HK-2 (cell line): Measurements from ENCODE around the gene SKAP1.
"Not testable (repeated sequence)": the region's sequence is repeated elsewhere in the genome, so short reads cannot be mapped to it uniquely, and the experiment has no call there.

Source experiments
- DNase-seq: peaks from one replicate; pipeline ENCODE4 v3.0.0-alpha.2; 2018; ENCODE audit not compliant: unreplicated experiment

Gene SKAP1

DNA sequence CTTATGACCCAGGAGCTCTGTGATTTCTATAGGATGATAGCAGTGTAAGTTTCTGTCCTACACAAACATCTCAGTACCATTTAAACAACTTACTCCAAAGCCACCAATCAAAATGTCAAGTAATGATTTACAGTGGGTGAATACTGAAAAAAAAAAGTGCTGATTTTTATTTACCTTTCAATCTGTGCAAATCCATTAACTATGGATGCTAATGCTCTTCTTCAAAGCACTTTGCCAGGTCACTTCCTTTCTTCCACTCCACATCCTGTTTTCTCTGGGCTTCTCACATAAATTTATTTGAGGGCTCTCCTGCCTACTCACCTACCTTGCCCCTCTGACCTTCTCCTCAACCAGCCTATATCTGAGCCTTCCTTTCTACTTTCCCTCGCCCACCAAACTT lies 101.6 kb downstream of the SKAP1 start:
- DNase-seq = no peak

DNA sequence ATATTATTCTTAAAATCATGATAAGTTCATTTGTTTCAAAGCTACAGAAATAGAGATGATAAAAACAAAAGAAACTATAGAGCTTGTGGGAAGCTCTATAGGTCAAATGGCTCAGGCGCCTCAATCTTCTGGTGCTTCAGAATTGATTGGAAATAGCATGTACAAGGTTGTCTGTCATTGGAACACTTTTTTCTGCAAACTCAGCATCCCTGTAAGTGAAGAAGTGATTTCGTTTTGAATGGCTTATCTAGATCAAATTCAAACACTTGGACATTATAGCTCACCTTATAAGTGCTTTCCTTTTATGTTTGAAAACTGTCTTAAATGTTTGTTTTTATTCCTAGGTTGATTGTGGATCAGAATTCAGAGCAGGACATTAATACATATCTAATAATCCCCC lies 103.7 kb downstream of the SKAP1 start:
- no peak for DNase-seq

DNA sequence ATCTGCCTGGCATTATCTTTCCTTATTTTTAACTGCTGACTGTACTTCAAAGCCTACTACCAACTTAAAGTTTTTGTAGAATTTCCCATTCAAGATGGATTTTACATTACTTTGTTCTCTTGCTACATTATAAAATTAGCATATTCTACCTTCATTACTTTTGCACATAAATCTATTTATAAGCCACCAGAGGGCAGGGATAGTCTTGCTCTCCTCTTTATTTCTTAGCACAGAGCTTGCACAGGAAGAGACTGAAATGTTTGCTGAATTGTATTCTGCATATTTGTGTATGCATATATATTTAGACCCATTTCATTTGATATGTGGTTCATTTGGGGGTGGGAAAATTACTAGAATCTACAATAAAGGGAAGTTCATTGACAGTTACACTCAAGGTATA lies 108.0 kb downstream of the SKAP1 start:
- no peak for DNase-seq

DNA sequence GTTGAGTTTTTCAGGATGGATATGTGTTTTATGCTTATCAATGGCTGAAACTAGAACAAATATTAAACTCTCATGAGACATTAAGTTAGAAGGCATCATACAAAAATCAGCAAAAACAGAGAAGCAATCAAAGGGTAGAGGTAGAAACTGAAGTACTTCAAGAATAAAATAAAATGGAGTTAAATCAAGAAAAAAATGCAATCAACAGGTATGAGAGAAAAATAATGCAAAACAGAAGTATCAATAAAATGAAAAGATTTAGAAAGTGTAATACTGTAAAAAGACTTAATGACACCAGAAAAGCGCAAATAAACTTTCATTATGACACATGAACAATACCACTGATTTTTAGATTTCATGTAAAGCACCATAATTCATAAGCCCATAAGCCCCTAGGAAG lies 112.3 kb downstream of the SKAP1 start:
- DNase-seq = no peak

DNA sequence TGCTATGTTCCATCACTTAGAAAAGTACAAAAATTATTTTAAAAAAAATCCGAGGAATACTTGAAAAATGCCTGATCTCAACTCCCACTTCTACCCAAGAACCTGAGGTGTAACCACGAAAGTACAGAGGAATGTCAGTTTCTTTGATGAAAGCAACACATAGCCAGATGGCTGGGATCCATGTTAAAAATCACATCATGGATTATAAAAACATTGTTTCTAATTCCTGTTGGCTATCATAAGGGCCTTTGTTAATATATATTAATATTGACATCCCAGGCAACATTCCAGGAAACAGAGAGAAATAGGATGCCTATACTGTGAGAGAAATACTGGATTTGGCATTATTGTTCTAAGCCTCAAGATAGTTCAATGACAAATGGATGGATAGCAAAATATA lies 115.3 kb downstream of the SKAP1 start:
- DNase-seq = no peak

DNA sequence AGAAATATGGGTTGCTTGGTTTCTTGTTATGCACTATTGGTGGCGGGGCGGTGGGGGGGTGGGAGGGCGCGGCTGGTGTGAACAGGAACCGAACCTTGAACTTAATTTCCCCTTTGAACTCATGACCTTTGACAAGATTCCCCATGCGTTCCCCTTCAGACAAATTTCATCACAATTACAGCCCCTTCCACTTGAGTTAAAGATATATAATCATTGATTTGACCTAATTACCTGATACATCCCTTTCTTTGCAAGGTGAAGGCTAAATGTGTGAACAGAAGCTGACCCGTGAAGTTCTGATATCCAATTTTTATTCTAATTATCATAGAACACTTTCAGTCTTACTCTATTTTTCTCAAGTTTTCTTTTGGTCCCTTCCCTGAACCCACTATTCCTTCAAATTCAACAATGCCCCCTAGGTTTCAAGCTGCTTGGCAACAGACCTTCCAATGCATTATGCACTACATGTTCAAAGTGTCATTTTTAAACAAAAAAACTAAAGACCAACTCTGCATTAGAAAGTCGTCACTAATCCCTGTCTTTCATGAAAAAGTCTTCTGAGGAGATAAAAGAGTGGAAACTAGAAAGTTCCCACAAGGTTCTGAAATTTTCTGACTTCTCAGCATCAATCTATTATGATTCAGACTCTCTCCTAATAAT lies 116.8 kb downstream of the SKAP1 start:
- no peak for DNase-seq

DNA sequence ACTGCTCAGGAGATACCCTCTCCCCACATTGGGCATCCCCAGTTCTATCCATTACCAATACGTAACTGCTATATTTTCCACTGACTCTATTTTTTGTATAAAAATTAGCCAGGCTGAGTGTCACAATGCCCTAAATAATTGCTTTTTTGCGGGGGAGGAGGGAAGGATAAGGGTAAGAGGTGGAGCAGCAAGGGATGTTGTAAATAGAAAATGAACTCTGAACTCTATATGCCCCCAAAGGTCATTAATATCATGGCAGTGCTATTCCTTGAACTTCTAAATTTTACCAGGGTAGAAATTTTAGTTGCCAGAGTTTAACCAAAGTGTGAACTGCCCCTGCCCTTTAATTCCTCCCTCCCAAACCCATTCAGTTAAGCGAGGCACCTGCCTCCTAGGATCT lies 118.7 kb downstream of the SKAP1 start:
- DNase-seq = no peak

DNA sequence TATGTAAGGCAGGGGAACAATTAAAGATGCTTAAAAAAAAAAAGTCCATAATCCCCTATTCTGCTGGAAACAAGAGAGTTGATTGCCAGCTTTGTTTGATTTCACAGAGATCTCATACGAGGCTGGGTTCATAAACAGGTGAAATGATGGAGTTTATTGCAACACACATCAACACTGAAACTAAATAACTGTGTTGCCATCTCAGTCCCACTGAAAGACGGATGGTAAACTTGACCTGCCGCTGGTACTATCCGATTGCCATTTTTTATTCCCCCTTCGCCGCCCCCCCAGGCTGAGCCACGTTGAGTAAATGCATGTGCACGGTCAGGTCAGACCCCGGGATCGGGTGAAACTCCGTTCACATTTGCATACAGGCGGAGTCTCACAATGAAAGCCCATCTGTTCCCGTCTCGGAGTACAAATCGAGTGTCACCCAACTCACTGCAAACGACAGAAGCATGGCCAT lies 119.2 kb downstream of the SKAP1 start:
- DNase-seq = no peak

DNA sequence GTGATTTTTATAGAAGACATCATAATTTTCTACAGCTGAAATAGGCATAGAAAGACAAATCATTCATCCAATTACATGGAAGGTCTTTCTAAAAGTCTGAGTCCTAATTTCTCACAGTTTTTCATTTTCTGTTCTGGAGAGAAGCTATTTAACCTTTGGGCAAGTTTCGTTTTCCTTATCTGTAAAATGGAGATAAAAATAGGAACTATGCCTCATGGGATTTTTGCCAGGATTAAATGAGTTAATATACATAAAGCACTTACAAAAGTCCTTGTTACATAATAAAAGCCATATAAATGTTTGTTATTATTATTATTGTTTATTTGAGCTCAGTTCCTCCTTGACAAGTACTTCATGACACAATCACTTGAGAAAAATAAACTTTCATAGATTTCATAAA lies 121.4 kb downstream of the SKAP1 start:
- no peak for DNase-seq

DNA sequence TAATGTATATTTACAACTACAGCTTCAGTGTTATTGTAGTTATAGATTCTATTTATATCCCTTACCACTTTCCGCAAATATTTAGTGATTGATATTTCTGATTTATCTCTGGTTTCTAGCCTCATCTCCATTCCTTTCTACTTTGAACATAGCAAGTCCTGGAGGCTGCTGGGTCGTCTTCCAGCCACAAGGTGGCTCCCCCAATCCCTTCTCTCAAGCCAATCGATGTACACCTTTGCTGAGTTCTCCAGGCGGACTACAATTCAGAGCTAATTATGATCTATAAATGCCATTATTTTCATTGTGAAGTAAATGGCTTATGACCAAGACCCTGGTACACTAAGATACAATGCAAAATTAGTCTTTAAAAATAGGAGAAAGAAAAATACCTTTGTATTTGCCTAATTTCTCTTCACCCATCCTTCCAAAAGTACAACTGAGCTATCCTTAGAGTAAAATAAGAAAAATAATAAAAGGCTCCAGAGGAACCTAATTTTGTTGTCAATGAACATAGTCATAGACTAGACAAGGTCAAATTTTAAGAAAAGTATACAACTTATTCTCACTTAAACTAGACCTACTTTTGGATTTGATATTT lies 122.1 kb downstream of the SKAP1 start:
- DNase-seq = peak; percentile 26

DNA sequence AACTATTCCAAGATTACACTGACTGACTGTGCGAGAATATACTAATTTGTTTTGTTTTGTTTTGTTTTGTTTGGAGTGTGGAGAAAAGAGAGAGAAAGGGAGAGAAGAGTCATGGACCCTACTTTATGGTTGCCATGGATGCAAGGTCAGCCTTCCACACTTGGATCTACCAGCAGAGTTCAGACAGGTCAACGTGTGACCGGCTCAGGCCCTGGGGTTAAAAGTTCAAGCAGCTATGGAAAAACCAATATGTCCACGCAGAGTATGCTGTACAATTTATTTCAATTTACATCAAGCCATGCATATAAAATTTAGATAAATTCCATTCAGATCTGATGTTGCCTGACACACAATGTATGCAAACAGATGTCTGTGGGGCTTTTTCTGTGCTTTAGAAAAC lies 122.8 kb downstream of the SKAP1 start:
- no peak for DNase-seq

DNA sequence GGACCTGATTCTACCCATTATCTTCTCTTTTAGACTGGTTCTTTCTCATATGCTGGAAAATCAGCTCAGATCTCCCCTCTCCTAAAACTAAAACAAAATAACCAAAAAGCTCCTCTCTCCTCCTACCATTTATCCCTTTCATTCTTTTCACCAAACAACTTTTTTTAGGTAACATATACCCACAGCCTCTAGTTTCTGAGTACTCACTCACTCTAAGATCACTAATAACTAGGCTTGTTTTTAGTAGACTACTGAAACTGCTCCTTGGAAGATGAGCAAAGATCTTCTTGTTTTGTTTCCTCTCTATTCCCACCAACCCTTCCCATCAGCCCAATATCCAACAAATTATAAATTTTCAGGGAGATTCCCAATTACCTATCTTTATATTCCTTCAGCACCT lies 129.0 kb downstream of the SKAP1 start:
- no peak for DNase-seq

DNA sequence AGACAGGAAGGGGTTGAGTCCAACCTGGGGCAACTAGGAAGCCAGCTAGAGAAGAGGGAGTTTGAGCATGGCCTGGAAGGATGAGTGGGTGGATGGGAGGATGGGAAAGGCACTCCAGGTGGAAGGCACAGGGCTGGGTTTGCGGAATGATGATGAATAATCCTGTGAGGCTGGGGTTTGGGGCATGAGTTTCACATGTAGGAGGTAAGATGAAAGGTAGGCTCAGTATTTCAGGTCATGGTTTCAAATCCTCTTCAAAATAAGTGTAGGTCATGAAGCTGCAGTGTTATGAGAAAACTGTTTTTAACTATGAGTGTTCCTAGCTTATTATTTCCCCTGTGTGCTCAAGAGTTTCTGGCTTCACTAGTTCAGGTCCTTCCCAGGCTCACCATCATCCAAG lies 130.3 kb downstream of the SKAP1 start:
- DNase-seq = no peak

DNA sequence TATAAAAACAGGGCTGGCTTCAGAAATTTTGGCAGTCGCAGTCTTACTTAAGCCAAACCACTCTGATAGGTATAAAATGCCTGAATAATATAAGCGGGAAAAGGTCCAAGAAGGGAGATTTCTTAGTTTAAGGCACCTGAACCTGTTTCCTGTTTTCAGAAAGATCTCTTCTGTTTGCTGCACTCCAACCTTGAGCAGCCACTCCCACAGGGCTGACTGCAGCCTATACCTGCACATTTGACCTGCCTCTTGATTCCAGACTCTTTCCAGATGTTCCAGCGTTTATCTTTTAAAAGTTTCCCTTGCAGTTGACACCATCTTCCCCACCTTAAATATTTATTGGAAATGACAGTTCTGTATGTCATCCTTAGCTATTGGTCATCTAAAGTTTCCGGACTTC lies 132.2 kb downstream of the SKAP1 start:
- DNase-seq = no peak

DNA sequence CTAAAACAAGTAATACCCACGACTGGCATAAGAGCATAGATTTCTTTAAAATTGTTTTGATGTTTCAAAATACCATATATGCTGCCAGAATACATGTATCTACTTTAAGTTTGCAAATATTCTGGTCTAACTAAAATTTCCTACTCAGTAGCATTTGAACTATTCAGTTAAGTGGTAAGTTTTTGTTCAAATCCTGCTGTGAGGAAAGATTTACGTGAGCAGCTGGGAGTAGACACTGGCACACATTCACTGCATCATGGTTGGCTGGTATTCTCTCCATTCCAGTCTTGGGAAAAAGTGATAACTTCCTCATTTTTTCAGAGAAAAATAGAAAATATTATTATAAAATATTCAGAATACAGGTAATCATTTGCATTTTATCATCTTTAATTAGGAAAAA lies 133.6 kb downstream of the SKAP1 start:
- DNase-seq = no peak

DNA sequence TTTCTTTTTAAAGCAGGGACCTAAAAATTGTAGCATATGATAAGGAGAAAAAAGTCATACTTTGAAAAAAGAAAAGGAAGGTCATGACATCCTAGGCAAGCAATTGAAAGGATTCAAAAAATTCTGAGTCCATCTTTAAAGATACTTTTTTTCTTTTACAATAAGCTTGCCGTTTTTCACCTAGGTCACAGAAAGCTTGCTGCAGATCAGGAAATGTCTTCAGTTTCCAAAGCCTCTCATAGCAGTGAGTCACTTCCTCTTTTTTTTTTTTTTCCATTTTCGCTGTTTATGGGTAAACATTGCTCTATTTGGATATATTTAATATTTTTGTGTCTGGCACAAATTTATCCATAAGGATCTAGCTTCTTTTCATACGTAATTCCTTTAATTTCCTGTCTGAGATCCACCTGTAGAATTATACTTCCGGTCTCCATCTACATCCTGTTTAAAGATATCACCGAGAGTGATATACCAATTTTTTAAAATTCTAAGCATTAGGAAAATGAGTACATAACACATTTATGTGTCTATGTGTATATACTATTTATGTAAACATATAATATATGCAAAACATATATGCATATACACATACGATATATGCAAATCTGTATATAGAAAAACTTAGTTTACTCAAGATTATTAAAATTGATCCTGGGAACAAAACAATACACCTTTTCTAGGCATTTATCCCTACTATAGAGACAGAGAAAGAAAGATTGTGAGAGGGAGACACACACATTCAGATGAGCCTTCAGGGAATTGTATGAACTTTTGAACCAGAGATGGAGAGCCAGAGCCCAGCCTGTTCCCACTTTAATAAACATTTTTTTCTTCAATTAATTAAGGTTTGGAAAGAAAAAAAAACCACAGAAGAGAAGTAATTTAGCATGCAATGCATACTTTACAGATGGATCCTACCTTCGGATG lies 134.4 kb downstream of the SKAP1 start:
- no peak for DNase-seq

DNA sequence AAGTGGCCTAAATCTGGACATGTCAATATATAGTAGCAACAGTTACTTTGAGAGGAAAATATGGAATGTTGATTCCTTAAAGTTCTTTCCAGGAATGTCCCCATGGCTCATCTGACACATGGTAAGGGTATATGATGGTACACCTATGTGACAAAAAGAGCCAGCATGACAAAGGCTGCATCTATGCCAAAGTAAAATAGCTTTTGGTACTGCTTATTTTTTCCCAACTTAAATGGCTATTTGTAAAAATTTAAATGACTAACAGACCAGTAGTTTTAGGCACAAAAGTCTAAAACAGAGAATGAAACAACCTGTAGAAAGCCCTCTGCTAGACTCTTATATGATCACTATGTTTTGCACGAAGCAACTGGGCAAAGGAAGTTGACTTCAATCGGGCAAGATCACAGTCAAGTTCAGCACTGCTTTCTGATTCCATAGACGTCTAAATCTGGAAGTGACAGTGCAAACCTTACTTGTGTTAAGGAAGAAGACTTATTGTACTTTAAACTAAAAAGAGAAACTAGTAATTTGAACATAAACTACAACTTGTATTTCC lies 135.1 kb downstream of the SKAP1 start:
- DNase-seq = no peak

DNA sequence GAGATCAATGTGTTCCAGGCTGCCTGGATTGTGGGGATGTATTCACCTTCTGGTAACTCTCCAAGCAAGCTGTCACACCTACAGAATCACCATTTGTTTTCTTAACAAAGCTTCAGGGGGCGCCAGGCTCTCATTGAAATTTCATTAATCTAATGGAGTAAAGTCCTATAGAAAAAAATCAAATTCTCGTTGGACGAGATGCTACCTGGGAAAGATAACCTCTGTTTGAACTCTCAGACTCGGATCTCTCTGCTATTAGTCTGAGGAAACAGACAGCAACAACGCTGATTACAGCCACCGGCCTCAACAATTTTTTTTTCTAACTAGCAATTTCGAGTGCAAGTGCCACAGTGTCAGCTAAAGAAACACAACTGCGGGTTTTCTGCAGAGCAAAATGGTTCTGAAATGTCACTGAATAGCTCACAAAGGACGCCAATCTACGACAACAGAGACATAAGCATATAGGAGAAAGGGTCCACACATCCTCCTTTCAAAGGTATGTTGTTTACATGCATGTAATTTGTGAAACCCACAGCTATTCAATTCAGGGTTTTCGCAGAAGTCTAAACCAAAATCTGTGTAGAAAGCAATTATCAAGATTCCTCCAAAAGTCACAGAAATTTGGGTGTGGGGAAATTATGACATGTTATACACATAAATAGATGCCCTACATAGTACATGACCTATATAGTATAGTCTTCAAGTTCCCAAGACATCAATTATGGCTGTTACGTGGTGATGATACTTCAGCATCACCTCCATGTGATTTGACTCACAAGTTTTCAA lies 135.8 kb downstream of the SKAP1 start:
- DNase-seq = no peak

DNA sequence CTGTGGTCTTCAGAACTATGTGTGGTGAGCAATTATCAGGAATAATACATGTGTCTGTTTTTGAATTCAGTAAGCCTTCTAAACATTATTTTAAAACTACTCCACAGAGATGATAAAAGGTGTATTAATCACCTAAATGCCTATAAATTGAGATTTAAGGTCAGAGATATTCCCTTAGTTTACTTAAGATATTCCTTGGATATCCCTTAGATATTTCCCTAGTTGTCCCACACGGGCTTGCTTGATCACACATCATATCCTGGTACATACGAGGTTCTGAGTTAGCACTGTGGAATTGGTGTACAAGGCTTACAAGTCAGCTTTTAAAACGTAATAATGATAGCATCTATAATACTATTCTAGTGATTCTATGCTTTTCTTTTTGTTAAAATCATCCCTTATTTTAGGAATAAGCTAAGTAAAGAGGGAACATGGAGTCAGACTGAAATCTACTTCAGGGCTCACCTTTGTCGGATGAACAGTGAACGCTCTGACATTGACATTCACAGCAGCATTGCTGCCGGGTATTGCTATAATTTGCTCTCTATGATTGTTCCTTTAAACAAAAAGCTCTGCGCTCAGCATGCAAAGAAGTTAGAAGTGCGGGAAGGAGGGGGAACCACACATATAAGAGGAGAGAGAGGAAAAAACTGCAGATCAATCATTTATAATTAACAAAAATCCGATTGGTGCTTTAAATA lies 136.5 kb downstream of the SKAP1 start:
- no peak for DNase-seq

DNA sequence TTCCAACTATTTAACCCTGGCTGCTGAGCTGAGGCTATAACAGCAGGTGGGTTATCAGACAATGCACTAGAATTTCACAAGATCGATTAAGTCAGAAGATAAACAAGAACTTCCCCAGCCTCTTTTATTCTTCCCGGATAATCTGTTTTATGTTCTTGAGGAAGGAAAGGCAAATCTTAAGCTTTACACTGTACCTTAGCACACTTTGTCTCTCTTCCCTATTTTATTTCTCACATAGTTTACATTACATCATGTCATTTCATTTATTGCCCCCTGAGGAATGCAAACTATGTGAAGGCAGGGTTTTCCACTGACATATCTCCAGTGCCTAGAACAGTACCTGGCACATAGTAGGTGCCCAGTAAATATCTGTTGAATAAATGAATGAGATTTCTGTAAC lies 139.6 kb downstream of the SKAP1 start:
- no peak for DNase-seq

DNA sequence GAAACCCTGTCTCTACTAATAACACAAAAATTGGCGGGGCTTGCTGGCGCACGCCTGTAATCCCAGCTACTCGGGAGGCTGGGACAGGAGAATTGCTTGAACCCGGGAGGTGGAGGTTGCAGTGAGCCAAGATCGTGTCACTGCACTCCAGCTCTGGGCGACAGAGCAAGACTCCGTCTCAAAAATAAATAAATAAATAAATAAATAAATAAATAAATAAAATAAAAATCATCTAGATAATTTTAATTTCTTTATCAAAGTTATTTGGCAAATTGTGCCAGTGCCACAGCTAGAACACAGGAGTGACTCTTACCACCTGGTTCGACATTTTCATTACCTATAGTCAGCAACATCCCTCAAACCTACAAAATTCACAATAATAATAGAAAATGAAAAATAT lies 143.1 kb downstream of the SKAP1 start:
- DNase-seq = not testable (repeated sequence)
